HG03378 (cell line): ENCODE results near the gene CAMKK1.

Experiments used
- ATAC-seq: cut with Tn5 transposase; IDR thresholded peaks from one replicate; pipeline ENCODE4 v1.9.1; 2021; ENCODE audit warnings: mild to moderate bottlenecking, moderate library complexity; ENCODE audit not compliant: unreplicated experiment

Gene CAMKK1

GRCh38 chr17:3893003-3893719 is at the start of gene CAMKK1:
Gene CAMKK1 (minus strand): TSS chr17:3893053. CDS start chr17:3885687, 7,366 bp downstream.
- ATAC-seq: peak; percentile 42

- no peak for ATAC-seq
These were observed 48.3 kb upstream of the CAMKK1 start for GRCh38 chr17:3940965-3941698.

GRCh38 chr17:3937359-3937758 is 44.5 kb upstream of the CAMKK1 start:
- ATAC-seq: no peak

- no peak for ATAC-seq
These were observed 43.0 kb upstream of the CAMKK1 start for GRCh38 chr17:3935825-3936355.

- no peak for ATAC-seq
These were observed 42.3 kb upstream of the CAMKK1 start for GRCh38 chr17:3935140-3935542.

GRCh38 chr17:3929764-3930163 is 36.9 kb upstream of the CAMKK1 start:
- ATAC-seq: no peak

- no peak for ATAC-seq
These were observed 36.3 kb upstream of the CAMKK1 start for GRCh38 chr17:3929181-3929580.

- ATAC-seq: no peak
These were observed 35.6 kb upstream of the CAMKK1 start for GRCh38 chr17:3928406-3928805.

DNA sequence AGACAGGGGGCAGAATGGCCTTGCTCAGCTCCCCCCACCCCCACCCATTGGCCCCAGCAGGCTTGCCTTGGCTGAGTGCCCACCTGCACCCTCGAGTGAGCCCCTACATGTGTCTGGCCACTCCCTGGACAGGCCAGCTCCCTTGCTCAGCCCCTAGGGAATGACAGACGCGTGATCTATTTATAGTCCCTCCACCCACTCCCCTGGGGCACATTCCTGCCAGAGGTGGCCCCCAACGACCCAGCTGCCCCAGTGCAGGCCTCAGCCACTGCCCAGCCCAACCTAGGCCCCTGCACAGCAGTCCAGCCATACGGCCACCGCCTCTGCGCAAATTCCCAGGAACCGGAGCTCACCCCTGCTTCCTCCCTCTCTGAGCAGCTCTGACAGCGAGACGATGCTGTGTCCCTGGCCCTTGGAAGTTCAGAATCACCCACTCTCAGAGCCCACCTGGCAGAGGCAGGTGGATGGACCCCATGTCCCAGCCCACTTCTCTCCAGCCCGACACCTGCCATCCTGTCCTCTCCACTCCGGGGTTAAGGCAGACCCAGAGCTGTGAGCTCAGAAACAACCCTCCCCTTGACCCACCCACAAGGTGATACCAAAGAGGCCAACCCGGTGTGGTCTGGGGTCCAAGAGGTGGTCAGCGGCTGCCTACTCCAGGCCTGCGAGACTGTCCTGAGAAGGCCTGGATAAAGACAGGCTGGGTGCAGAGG is 34.9 kb upstream of the CAMKK1 start:
- ATAC-seq: no peak

DNA sequence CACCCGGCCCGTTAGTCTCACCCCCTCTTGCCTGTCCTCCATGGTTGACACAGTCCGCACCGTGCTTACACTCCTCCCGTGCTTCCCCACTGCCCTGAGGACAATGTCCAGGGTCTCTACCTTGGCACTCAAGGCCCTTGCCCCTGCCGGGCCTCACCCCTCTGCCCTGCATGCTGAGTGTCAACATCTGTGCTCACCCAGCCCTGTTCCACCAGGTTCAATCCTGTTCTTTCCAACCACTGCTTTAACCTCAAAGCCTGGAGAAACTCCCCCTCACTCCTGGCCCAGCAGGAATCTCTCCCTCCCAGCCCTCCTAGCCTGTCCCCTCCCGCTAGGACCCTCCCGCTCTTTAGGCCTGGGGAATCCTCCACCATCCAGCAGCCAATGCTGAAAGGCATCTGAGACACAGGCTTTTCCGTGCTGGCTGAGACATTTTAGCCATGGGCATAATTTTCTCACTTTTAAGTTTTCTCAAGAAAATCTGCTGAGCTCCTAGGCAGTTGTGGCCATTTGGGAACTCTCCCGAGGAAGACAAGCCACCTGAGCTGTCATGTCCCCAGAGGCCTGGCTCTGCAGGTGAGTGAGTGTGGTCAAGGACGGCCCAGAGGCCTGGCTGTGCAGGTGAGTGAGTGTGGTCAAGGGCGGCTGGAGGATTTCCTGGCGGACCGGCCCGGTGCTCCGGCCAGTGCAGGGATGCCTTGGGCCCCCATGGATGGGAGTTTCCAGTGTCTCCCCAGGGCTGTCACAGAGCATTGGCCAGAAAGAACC is 34.2 kb upstream of the CAMKK1 start:
- ATAC-seq: no peak

DNA sequence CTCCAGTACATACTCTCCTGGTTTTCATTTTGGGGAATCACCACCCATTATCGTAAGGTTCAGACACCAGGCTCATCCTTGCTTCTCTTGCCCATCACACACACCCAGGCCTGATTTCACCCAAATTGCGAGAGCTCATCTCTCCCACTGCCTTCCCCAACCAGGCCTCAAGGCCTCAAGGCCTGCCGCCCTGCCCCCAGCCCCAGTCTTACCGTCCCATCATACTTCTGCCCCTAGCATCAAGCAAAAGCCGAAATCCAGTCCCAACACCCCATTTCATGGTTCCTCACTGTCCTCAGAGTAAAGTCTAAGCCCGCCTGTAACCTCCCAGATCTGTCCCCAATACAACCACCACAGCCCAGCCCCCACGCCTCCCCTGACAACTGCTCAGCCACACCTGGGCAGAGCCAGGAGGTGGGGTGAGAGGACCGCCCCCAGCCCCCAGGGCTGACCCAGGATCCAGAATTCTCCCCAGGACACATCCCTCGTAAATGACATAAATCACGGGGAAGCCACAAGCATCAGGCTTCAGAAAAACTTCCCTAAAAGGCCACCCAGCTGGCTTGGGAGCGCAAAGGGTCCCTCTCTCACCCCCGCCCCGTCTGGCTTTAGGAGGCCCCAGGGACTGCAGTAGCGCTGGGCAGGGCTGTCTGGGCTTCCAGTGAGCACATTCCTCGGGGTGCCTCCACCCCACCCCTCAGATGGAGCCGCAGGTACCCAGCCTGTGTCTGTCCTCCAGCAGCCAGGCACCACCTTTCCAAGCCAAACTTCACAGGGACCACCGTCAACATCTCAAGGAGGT is 33.0 kb upstream of the CAMKK1 start:
- ATAC-seq: no peak

DNA sequence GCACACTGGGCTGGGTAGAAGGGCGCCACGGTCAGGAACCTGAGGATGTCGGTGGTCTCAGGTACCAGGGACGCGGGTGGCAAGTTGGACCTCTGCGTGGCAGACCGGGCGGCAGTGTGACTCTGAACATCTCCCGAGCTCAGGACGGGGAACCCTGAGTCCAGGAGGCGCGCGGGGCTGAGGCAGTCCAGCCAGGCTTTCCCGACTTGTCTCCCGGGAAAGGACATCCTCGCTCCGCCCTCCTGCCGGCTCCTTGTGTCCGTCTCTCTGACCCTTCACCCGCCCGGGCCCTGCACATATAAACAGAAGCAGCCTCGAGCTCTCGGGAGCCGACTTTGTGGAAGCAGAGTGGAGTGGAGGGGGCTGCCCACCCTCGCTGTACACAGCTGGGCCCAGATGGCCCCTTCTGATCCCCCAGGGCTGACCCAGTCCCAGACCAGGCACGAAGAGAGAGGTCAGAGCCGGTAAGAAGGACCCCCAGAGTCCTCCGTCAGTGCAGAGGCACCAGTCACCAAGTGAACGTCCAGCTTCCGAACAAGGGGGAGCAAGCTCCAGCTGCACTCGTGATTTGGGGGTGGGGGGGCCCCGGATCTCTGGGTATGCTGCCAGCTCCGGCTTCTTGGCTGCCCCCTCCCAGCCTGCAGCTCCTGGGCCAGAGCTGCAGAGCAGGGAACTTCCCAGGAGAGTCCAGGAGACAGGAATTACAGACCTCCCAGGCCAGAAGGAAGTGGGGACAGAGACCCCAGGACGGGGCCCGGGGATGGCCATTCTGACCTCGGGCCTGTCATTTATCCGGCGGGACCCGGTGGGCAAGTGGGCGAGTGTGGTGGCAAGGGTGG is 31.9 kb upstream of the CAMKK1 start:
- ATAC-seq: no peak

- no peak for ATAC-seq
These were observed 30.8 kb upstream of the CAMKK1 start for GRCh38 chr17:3923466-3924190.

GRCh38 chr17:3922765-3923164 is 29.9 kb upstream of the CAMKK1 start:
- ATAC-seq: no peak

GRCh38 chr17:3921502-3922319 is 28.9 kb upstream of the CAMKK1 start:
- no peak for ATAC-seq

DNA sequence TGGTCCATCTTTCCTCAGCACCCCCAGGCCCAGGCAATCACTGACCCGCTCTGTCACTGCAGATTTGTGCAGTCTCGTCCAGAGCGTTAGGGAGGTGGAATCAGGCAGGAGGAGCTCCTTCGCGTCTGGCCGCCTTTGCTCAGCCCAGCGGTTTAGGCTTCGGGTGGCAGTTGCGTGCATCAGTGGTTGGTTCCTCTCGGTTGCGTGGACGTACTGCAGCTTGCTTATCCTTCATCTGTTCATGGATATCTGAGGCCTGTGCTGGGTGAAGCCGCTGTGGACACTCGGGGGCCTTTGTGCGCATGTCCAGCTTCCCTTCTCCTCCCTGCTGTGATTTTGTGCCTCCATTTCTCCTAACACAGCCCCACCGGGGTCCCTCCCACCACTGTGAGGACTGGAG is 28.2 kb upstream of the CAMKK1 start:
- ATAC-seq: no peak

DNA sequence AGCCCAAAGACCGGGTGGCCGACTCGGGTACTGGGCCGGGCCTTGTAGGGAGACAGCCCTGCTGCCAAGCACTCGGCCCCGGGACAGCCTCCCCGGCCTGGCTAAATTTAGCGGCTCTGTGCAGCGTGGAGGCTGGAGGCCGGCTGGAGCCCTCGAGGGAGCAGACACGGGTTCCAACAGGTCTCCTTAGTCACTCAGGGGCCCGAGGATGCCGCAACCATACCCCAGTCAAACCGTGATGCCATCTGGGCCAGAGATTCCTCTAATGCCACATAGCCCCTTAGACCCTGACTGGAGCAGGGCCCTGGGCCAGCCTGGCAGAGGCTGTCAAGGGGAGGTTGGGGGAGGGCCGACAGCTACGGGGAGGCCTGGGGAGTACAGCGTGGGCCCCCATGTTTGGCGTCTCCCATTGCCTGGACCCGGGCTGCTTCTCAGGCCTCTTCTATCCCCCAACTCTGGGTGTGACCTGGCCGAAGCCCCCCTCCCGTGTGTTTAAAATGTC is 26.3 kb upstream of the CAMKK1 start:
- ATAC-seq: no peak
